ENCODE data around the gene PLAGL2.
"Not testable (repeated sequence)": the region's sequence is repeated elsewhere in the genome, so short reads cannot be mapped to it uniquely, and the experiment has no call there.

PLAGL2 gene

DNA sequence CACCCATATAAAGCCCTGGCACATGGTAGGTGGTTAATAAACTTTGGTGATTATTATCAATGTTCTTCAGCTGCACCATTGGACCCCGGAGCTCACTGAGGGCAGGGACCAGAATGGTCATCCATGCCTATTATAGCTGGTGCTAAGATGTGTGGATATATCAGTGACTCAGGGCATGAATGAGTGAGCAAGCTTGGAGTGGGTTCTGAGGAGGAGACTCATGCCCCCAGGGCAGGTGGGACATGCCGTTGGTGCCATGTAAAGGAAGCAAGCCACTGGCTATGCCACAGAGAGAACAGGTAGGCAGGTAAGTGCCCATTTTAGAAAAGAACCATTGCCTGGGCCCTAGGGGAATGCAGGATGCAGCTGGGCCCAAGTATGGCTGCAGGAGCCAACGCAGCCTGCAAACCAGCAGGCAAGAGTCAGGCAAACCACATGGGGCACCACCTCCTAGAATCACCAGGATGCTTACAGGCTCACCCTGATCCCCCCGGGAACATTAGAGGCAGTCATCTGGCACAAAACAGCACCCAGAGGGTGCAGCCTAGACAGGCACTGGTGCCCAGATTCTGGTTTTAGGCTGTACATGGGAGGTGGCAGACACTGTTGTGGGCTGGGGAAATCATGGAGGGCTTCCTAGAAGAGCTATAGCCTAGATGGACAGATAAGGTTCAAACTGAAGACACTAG lies 23.5 kb downstream of the PLAGL2 start:
- no peak for DNase-seq

DNA sequence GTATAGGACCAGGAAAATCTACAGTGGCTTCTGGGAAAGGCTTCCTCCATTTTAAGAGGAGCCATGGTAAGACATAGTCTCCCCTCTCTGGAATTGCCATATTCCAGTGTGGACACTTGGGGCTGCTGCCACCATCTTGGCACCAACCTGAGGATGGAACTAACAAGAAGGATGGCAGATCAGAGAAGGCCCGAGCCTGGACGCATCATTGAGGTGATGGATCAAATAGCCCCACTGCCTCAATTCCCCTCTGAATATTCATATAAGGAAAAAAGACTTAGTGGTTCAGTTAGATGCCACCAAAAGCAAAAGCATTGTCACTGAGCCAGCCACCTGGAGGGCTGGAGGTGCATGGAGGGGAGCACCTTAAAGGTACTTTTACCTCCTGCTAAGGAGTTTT lies 25.9 kb downstream of the PLAGL2 start:
- DNase-seq: no peak

DNA sequence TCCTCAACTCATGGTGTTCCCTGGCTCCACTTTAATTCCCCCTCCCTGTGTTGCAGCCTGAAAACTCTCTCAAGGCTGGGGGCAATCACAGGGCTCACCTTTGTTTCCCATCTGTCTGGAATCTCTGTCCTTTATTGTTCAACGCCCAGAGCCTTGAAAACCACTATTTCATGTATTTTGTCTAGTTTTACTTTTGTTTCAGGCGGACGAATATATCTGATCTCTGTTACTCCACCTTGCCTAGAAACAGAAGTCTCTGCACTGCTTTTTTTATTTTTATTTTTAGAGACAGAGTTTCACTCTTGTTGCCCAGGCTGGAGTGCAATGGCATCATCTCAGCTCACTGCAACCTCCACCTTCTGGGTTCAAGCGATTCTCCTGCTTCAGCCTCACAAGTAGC lies 27.6 kb downstream of the PLAGL2 start:
- DNase-seq: no peak

DNA sequence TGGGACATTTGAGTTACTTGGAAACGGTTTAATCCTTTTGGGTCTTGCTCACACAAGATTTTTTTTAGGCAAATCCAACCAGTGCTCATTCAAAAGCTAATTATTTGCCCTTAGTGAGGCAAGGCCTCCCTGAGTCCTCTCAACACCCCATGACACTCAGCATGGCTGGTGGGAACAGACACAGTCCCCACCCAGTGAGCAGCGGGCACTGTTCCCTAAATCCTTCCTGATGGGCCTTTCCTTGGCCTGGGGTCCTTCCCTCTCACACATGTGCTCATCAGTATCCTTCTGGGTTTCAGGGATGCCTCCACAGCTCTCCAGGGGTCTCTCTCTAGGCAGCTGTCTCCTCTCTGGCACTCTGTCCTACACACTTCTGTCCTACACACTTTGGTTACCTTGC lies 28.0 kb downstream of the PLAGL2 start:
- DNase-seq: no peak

DNA sequence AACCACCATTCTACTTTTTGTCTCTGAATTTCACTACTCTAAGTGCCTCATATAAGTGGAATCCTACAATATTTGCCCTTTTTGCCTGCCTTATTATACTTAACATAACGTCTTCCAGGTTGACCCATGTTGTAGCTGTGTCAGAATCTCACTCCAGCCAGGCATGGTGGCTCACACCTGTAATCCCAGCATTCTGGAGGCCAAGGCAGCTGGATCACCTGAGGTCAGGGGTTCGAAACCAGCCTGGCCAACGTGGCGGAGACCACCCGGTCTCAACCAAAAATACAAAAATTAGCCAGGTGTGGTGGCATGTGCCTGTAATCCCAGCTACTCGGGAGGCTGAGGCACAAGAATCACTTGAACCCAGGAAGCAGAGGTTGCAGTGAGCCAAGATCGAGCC lies 29.8 kb downstream of the PLAGL2 start:
- not testable (repeated sequence) for DNase-seq

DNA sequence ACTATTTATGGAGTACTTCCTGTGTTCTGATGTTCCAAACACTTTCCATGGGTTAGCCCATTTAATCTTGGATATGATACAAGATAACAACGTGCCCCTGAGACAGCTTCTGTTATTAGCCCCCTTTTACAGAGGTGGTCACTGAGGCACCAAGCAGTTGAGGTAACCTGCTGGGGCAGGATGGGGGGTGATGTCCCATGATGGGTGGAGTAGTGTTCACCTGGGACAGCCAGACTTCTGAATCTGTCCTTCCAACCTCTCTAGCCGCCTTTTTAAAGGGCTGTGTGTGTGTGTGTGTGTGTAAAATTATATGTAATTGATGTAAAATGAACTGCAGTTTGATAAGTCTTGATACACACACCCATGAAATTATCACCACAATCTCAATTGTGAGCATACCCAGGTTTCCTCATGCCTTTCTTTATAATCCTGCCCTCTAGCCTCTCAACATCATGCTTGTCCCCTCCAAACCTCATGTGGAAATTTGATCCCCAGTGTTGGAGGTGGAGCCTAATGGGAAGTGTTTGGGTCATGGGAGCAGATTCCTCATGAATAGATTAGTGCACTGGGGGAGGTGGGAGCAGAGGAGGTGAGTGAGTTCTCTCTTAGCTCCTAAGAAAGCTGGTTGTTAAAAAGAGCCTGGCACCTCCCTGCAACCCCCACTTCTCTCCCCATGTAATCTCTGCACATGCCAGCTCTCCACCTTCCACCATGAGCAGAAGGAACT lies 39.2 kb downstream of the PLAGL2 start:
- no peak for DNase-seq

DNA sequence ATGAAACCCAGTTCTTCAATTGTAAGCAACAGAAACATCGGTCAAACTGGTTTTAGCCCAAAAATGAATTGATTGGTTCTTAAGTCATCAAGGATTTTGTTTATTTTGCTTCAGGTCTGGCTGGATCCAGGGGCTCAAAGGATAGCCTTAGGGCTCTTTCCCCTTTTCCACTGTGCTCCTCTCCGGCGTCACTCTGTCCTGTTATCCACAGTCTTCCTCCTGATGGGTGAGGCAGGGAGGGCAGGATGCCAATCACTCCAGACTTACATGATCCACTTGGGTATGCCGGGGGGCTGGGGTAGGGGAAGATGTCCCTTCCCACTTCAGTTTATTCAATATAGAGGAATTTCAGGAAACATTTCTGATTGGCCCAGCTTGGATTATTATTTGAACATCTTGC lies 40.0 kb downstream of the PLAGL2 start:
- no peak for DNase-seq

DNA sequence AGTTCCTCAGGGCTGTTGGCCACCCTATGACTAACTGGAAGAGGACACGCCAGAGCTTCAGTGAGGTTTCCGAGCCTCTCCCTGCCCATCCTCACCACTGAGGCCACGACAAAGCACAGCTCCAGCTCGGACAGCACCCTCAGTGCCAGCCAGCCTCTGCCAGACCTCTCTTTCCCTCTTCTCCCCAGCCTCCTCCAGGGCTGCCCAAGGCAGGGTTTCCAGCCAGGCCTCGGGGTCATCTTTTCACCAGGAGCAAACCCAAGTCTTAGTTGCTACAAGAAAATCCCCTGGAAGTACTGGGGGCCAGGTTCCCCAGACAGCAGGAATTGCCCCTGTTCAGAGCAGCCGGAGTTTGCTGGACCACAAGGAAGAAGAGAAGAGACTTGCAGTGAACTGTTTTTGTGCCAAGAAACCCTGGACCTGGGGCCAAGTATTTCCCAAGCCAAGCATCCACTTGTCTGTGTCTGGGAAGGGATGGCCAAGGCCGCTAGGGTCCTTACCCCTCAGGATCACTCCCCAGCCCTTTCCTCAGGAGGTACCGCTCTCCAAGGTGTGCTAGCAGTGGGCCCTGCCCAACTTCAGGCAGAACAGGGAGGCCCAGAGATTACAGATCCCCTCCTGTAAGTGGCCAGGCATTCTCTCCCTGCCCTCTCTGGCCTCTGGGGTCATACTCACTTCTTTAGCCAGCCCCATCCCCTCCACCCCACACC lies 41.6 kb downstream of the PLAGL2 start:
- DNase-seq: no peak

DNA sequence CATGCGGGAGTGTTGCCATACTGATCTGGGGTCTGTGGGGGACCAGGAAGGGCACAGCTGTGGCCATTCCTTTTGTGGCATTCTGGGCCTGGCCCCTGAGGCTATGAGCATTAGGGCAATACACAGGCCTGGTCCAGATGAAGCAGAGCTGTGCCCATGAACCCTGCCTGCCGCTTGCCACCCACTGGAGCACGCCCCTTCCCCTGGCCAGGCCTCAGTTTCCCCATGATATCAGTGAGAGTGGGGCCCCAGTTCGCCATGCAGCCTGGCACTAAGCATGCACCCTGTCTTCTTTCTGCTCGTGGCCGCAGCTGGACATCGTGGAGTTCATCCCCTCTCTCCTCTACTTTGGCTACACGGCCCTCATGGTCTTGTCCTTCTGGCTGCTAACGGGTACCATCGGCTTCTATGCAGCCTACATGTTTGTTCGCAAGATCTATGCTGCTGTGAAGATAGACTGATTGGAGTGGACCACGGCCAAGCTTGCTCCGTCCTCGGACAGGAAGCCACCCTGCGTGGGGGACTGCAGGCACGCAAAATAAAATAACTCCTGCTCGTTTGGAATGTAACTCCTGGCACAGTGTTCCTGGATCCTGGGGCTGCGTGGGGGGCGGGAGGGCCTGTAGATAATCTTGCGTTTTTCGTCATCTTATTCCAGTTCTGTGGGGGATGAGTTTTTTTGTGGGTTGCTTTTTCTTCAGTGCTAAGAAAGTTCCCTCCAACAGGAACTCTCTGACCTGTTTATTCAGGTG lies 42.4 kb downstream of the PLAGL2 start:
- DNase-seq: no peak

DNA sequence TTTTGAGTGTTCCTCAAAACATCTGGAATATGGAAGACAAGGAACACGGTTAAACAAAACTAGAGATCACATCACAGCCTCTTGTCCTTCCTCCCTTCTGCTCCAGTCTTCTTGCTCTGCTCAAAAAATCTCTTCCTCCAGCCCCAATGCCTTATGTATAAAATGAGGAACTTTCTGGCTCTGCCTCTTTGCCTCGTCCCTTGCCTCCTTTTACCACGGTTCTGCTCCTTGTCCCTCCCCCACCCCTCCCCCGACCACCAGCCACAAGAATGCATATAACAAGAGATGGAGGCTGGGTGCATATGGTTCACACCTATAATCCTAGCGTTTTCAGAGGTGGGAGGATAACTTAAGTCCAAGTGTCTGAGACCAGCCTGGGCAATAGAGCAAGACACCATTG lies 43.6 kb downstream of the PLAGL2 start:
- no peak for DNase-seq

DNA sequence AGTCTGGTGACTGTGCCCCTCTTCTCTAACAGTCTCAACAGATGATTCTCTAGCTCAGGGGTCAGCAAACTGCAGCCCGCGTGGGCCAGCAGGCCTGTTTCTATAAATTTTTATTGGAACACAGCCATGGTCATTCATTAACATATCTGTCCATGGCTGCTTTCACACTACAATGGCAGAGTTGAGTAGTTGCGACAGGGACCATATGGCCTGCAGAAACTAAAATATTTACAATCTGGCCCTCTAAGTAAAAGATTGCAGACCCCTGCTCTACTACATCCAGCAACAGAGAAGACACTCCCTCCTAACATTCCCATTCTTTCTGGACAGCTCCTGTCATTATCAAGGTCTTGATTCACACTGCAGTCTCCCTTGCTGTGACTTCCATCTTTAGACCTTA lies 45.2 kb downstream of the PLAGL2 start:
- no peak for DNase-seq

DNA sequence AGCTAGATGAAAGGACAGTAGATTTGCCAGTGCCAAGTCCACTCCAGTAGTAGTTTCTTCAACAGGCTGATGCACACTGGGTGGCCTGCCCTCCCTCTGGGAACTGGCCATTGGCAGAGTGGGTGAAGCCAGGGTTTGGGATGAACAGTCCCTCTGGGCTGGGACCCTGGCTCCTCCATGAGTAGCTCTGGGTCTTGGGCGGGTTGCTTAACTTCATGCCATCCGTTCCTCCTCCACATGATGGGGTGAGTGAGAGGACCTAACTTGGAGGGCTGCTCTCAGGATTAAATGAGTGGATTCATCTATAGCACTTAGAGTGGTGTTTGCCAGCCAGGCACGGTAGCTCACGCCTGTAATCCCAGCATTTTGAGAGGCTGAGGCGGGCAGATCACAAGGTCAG lies 47.2 kb downstream of the PLAGL2 start:
- no peak for DNase-seq

DNA sequence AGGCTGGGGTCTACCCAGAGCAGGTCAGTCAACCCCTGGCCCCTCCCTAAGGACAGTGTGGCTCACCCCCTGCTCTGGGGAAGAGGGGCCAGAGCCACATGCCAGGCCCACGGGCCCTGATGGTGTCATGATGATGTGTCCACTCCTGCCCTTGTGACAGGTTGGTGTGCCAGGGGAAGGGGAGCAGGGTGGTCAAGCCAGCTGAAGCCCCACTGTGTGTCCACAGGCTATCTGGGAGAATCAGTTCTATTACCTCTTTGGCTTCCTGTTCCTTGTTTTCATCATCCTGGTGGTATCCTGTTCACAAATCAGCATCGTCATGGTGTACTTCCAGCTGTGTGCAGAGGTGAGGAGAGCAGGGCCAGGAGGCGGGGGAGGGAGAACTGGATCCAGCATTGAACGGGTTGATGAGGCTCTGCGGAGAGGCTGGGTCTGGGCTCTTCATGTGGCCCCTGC lies 47.7 kb downstream of the PLAGL2 start:
- DNase-seq: no peak

DNA sequence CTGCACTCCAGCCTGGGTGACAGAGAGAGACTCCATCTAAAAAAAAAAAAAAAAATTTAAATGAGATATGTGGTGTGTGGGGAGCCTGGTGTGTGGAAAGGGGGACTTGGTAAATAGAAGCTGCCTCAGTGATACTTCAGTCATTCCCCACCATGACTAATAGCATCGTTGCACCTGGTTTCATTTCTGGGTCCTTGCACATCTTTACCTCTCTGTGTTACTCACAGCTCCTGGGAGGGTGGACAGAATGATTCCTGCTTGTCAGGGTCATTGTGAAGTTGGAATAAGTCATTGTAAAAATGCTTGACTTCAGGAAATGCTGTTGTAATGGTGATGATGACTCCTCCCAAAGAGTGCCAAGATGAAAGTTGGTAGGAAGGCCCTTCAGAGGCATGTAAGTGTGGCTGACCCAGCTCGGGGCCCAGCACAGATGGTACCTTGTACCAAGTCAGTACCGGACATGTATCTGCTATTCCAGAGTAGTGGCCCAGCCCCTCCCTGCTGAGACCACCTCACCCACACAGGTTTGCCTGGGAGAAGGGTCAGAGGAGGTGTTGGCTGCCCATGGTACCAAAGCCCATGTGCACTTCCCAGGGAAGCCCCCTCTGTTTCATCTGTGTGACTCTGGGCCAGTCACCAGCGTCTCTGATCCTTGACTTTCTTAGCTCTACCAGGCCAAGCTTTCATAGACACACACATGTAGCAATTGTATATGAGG lies 48.4 kb downstream of the PLAGL2 start:
- no peak for DNase-seq

DNA sequence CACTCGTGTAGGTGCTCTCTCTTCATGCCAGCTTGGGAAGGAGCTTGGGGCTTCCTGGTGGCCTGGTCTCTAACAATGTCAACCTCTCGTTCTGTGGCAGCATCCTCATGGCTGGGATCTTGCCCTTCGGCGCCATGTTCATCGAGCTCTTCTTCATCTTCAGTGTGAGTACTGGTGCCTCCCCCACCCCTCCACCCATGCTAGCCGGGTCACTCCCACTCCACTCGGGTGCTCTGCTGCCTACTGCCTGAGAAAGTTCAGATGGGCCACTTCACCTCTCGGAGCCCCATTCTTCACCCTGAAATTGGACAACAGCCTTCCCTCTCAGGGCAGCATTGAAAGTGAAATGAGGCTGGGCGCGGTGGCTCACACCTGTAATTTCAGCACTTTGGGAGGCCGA lies 49.2 kb downstream of the PLAGL2 start:
- DNase-seq: no peak

DNA sequence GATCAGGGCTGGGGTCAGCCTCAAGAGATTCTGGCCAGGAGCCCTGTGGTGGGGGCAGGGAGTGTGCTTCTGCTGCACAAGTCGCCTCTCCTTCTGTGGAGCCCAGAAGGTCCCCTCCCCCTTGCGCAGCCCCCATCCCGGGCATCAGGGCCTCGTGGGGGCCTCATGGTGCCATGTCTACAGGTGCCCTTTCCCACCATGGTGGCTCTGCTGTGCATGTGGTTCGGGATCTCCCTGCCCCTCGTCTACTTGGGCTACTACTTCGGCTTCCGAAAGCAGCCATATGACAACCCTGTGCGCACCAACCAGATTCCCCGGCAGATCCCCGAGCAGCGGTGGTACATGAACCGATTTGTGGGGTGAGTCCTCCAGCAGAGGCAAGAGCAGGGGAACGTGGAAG lies 49.9 kb downstream of the PLAGL2 start:
- DNase-seq: no peak

DNA sequence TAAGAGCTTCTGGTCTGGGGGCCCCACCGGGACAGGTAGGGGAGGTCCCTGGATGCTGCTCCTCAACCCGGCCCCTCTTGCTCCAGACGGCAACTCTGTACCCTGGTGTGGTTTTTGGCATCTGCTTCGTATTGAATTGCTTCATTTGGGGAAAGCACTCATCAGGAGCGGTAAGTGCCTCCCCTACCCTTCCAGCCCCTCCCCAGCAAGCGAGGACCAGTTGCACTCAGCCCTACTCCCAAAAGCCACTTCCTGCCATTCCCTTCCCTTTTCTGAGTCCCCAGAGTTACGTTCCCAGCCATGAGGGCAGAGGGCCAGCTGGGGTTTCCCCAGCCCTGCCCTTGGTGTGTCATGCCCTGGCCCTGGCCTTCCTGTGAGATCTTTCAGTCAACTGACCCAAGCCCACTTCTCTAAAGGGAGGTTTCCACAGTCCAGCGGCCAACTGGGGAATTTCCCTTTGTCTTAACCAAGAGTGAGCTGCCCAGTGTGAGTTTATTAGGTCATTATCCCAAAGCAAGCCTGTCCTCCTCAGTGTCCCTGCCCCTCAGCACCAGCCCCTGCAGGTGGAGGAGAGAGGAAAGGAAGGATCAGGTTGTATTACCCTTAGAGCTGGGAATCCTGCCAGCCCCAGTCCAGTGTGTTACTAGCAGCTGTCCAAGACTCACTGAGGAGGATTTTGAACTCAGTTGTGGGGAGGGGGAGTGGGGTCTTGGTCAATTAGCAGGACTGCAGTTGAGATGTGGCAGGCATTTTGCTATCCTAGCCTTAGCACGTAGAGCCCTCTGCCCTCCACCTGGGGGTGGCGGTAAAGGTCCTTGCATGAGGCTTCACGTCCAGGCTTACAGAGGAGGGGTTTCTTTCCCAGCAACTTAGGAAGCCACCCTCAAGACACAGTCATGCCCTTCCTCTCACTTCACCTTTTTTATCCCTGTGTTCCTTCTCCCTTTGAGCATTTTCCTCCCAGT lies 52.2 kb downstream of the PLAGL2 start:
- DNase-seq: peak; percentile 7 to 12

DNA sequence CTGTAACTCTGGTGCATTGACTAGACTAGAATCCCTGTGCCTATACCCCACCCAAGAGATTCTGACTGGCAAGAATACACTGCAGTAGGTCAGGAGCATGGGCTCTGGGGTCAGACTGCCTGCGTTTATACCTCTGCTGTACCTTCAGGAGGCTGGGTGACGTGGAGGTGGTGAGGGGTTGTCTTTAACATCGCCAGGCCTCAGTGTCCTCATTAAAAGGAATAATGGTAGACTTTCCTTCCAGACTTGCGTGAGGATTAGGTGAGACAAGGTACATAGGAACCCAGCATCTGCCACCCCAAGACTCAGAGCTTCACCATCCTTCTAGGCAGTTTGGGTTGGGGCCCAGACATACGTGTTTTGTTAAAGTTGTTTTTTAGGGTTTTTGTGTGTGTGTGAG lies 53.8 kb downstream of the PLAGL2 start:
- no peak for DNase-seq

DNA sequence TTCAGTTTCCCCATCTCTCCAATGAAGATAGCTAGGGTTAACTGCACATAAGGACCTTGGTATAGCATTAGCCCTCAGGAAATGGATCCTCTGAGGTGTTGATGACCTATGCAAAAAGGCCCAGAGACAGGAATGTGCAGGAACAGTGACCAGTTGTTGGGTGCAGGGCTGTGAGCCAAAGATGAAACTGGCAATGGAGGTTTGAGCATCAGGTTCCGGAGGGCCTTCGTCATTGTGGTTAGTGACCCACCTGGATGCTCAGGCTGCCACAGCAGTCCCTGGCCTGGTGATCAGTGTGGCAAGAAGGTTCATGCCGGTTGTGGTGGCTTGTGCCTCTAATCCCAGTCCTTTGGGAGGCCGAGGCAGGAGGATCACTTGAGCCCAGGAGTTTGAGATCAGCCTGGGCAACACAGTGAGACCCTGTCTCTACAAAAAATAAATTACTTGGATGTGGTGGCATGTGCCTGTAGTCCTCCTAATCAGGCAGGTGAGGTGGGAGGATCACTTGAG lies 54.3 kb downstream of the PLAGL2 start:
- DNase-seq: no peak

DNA sequence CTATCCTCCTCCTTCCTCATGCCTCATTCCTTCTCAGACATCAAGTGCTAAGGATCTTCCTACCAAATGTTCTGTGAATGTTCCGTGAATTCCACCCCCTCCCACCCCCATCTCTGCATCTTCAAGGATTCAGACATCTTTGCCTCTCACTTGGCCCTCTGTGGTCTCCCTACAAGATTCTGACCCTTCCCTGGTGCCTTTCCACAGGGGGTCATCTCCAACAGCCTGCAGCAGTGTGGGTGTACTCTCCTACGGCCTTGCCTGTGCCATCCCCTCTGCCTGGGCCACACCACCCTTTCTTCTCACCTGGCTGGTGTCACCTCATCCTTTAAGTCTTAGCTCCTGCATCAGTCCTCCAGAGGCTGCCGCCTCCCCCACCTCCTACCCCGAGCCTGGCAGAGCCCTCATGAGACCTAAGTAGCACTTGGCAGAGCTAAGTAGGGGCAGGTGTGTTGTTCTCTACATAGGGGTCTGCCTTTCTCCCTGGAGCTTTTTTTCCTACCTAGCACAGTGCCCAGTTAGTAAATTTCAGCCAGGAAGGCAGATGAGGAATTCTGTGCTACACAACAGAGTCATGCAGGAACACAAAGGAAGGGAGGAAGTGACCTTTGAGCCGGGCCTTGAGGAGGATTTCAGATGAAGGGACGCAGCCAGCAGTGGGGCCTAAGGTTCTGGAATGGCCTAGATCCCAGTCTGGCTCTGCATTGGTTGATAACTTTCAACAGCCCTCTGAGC lies 55.0 kb downstream of the PLAGL2 start:
- DNase-seq: no peak
